Karpas-422 (cell line): ENCODE results near the gene SWT1. TPM values are rescaled to one million over a fixed set of nuclear protein-coding genes. Genes with fewer than 3 reads are reported as not detected.

ENCODE experiments used
- DNase-seq: peaks from one replicate; pipeline ENCODE4 v3.0.0-alpha.2; 2015
- H2AFZ ChIP-seq: fragments of 200-600 bp; sonication (generic); 2 replicates; pipeline ENCODE4 v1.6.1; 2014; ENCODE audit warnings: antibody characterized with exemption, low read length, mixed read lengths
- H3K27ac ChIP-seq: fragments of 200-600 bp; sonication (generic); 2 replicates; pipeline ENCODE4 v1.5.1; 2014; ENCODE audit warnings: mild to moderate bottlenecking, low read length, moderate library complexity
- H3K27me3 ChIP-seq: fragments of 200-600 bp; sonication (generic); 2 replicates; pipeline ENCODE4 v1.6.1; 2014; ENCODE audit warnings: low read length, mixed read lengths
- H3K36me3 ChIP-seq: fragments of 200-600 bp; sonication (generic); 2 replicates; pipeline ENCODE4 v1.6.1; 2014; ENCODE audit warnings: low read length, mixed read lengths; ENCODE audit not compliant: insufficient read depth
- H3K4me1 ChIP-seq: fragments of 200-600 bp; sonication (generic); 2 replicates; pipeline ENCODE4 v1.6.1; 2014; ENCODE audit warnings: mild to moderate bottlenecking, low read length, mixed read lengths
- H3K4me2 ChIP-seq: fragments of 200-600 bp; sonication (generic); 2 replicates; pipeline ENCODE4 v1.6.1; 2014; ENCODE audit warnings: low read length, low read depth, mild to moderate bottlenecking; ENCODE audit not compliant: poor library complexity, severe bottlenecking
- H3K4me3 ChIP-seq: fragments of 200-600 bp; sonication (generic); 2 replicates; pipeline ENCODE4 v1.5.1; 2014; ENCODE audit warnings: mild to moderate bottlenecking, antibody characterized with exemption, low read length, mixed read lengths
- H3K79me2 ChIP-seq: fragments of 200-600 bp; sonication (generic); 2 replicates; pipeline ENCODE4 v1.6.1; 2014; ENCODE audit warnings: mild to moderate bottlenecking, low read length, mixed read lengths
- H3K9ac ChIP-seq: fragments of 200-600 bp; sonication (generic); 2 replicates; pipeline ENCODE4 v1.6.0; 2014; ENCODE audit warnings: low read length
- H3K9me2 ChIP-seq: fragments of 200-600 bp; sonication (generic), shearing (Covaris generic); replicated peaks from 2 replicates; pipeline ENCODE4 v1.6.0; 2014; ENCODE audit warnings: mild to moderate bottlenecking, low read length, moderate library complexity; ENCODE audit not compliant: insufficient read depth
- H3K9me3 ChIP-seq: fragments of 300-700, 200-600 bp; sonication (generic); 2 replicates; pipeline ENCODE4 v1.6.1; 2014; ENCODE audit warnings: low read length, mixed read lengths
- H4K20me1 ChIP-seq: fragments of 200-600 bp; sonication (generic); 2 replicates; pipeline ENCODE4 v1.6.1; 2014; ENCODE audit warnings: mild to moderate bottlenecking, antibody characterized with exemption, low read length, low read depth; ENCODE audit not compliant: insufficient read depth
- total RNA-seq: library from RNA; depleted of rRNA; stranded (reverse); fragments of >200 nt; shearing (Covaris generic); gene quantifications from 2 replicates; pipeline ENCODE4 v1.2.3, GENCODE V29; 2014; ENCODE audit warnings: low replicate concordance

SWT1 gene
- total RNA-seq, 1 experiment from 2014 or later: 1.8 TPM

DNA sequence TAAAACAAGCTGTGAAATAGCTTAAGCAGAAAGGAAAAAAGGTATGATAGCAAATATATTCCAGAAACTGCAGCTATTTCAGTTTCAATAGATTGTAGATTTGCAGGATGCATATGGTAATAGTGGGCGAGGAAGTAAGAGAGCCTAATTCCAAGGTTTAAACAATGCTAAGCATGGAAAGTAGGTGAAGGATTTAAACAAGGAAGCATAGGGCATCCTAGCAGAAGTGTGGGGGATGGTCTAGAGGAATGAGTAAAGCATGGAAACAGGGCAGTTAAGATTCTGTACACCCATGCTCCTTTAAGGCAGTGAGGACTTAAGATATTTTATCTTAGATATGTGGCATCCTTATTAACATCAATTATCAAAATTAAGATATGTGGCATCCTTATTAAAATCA is 157.4 kb downstream of the SWT1 start:
- Histone ChIP-seq H3K4me1 (peaks cover 69% of the 10 kb centered on the region), H3K79me2 (peaks cover 74% of the 10 kb centered on the region), H3K27ac (0 out of 2 replicates have a peak overlapping the region, but pooled peaks have one; percentile 13), H3K36me3 (peaks cover 28% of the 10 kb centered on the region; the same call in 1 of the 2 replicates), H3K27me3 (no peaks in the 10 kb centered on the region), H3K4me2 (peak overlapping the region; percentile 80), H3K9ac (peak overlapping the region; percentile 96), H3K9me2 (no peaks in the 10 kb centered on the region), H3K4me3 (peak overlapping the region; percentile 89), H4K20me1 (peaks cover 48% of the 10 kb centered on the region), H2AFZ (no peak overlapping the region), H3K9me3 (no peaks in the 10 kb centered on the region)
- DNase-seq: no peak

DNA sequence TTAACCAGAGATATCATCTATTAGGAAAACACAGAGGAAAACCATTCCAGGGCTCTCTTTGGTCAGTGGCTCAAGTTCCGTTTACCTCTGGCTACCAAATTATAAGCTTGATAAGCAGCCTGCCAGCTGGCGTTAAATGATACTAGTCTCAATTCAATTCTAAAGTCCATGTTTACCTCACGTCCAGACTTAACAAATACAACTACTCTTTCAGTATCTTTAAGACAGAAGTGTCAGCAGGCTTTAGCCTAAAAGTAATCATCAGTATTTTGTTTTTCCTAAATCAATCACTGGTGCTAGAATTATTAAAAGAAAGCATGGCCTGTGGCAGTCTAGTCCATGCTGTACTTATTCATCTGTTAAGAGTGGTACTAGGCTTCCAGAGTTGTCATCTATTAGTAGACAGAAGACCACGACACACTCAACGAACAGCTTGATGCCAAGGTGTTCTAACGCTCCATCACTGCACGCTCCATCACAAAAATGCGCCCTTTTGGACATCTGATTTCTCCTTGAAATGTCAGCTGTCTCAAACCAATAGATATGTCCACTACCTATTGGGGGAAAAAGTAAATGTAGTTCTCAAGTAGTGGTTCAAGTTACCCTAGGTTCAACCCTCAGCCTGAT is 158.6 kb downstream of the SWT1 start:
- H3K9me2 ChIP-seq: no peaks in the 10 kb centered on the region
- DNase-seq: peak; percentile 58
- H3K4me2 ChIP-seq: peak overlapping the region; percentile 80
- H3K36me3 ChIP-seq: peaks cover 20% of the 10 kb centered on the region; the same call in 1 of the 2 replicates
- H2AFZ ChIP-seq: no peak overlapping the region
- peaks cover 63% of the 10 kb centered on the region for H3K4me1 ChIP-seq
- no peaks in the 10 kb centered on the region for H3K27me3 ChIP-seq
- H3K79me2 ChIP-seq: peaks cover 64% of the 10 kb centered on the region
- no peaks in the 10 kb centered on the region for H3K9me3 ChIP-seq
- H4K20me1 ChIP-seq: peaks cover 48% of the 10 kb centered on the region
- H3K4me3 ChIP-seq: peak overlapping the region; percentile 89
- peak overlapping the region; percentile 68; the same call in 1 of the 2 replicates for H3K27ac ChIP-seq
- peak overlapping the region; percentile 96 for H3K9ac ChIP-seq

DNA sequence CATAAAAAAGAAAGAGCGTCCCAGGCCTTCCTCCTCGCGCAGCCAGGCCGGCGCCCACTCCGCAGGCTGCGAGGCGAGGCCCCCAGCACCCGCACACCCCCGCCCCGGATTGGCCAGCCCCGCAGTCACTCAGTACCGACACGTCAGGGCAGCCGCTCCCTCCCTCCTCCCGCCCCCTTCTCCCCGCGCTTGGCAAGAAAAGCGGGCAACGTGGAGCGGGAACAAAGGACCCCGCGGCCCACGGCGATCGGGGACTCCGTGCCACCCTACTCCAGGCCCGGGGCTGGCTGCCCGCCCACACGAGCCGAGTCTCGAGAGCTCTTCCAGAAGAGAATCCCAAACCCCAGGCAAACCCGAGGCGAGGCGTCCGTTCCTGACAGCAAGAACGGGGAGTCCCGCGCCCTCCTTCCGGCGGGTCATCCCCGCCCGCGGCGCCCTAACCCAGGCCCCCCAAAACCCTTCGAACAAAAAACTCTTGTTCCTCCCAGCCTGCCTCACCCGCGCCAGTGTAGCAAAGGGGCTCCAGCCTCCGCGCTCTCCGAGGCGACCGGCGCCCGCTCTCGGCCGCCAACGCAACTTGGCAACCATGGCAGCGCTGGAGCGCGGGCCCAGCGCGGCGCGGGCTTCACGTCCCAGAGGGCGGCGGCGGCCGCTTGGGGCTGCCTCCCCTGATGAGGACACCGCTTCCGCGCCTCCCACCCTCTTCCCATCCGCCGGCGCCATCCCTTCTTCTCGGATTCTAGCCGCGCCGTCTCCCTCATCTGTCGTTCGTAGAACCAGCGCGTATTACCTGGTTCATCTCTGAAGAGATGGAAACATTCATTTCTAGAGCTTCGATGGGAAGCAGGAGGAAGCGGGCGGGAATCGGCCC is 159.4 kb downstream of the SWT1 start:
- Histone ChIP-seq H3K79me2 (peaks cover 56% of the 10 kb centered on the region), H3K4me1 (peaks cover 55% of the 10 kb centered on the region), H4K20me1 (peaks cover 42% of the 10 kb centered on the region)

DNA sequence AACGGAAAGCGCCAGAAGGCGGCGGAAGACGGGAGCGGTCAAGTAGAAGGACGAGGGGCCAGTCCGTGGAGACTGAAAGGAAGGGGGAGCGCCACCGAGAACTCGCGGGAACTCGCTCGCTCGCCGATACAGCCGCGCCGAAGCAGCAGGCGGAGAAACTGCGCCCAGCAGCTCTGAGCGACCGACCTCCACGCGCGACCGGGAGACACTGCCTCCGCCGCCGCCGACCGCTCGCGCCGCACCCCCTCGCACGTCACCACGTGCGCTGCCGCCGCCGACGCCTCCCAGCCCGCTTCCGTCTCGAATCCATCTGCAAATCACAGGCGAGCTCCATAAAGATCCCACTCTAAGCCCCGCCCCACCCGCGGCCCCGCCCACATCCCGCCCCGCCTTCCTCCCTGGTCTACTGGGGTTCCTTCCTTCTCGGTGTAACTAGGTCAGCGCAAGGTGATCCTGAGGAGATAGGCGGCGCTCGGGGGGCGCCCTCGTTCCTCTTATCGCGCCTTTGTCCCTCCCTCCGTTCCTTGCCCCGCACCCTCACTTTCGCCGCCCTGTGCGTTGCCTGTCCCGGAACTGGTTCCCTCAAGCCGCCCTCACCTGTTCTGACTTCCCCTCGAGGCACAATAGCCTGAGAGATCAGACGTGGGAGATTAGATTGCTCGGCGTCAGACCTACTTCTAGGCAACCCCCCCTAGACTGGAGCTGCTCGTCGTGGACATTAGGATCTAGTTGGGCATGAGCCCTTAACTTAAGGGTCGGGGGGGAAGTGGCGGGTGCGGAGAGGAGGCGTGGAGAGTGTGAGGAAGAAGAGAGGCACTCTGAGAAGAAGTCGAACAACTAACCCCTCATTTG is 160.3 kb downstream of the SWT1 start, which contains the start of gene IVNS1ABP:
IVNS1ABP (minus strand) TSS at position 210 of the 852 bp plus-strand sequence. CDS start 7,750 bp downstream, outside the sequence.
- Histone ChIP-seq H2AFZ (peak within 1 kb of the TSS; percentile 96), H4K20me1 (peaks cover 35% of the 10 kb centered on the region), H3K4me1 (peaks cover 48% of the 10 kb centered on the region), H3K4me3 (peak within 1 kb of the TSS; percentile 89), H3K79me2 (peaks cover 47% of the 10 kb centered on the region), H3K9me3 (no peaks in the 10 kb centered on the region), H3K4me2 (peak within 1 kb of the TSS; percentile 80), H3K9ac (peak within 1 kb of the TSS; percentile 96), H3K27ac (peak within 1 kb of the TSS; percentile 76), H3K36me3 (peaks cover 3% of the 10 kb centered on the region; the same call in 1 of the 2 replicates), H3K9me2 (no peaks in the 10 kb centered on the region), H3K27me3 (no peaks in the 10 kb centered on the region)
- peak; percentile 98 for DNase-seq

More for the DNA sequence above, 159.4 kb downstream of the SWT1 start:
- Histone ChIP-seq H3K27me3 (no peaks in the 10 kb centered on the region), H3K9me2 (no peaks in the 10 kb centered on the region), H3K4me3 (peak overlapping the region; percentile 89), H3K4me2 (peak overlapping the region; percentile 80), H3K9me3 (no peaks in the 10 kb centered on the region), H3K27ac (peak overlapping the region; percentile 68), H3K9ac (peak overlapping the region; percentile 96), H3K36me3 (peaks cover 12% of the 10 kb centered on the region; the same call in 1 of the 2 replicates), H2AFZ (no peak overlapping the region; the same call in 1 of the 2 replicates)
- peak; percentile 94 for DNase-seq

DNA sequence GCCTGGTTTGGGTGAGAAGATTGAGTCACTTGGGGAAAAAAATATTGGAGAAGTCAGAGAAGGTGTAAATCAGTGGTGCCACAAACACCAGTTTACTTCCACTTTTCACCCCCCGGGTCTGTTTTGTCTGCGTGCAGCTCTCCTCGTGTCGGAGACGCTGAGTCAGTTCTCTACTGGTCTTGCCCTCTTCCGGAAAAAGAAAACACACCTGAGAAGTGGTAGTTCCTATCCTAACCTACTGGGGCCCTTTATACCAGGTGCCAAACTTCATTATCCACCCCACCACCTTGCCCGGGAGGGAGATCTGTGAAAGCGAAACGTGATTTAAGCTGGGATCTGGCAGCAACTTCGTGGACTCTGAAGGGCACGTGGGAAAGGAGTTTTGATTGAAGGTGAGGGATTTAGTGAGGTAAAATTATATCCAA is 160.9 kb downstream of the SWT1 start:
- peak overlapping the region; percentile 72 for H3K4me3 ChIP-seq
- H3K27ac ChIP-seq: peak overlapping the region; percentile 76
- no peaks in the 10 kb centered on the region for H3K9me2 ChIP-seq
- H3K79me2 ChIP-seq: peaks cover 41% of the 10 kb centered on the region
- no peaks in the 10 kb centered on the region for H3K9me3 ChIP-seq
- H3K9ac ChIP-seq: peak overlapping the region; percentile 80
- H2AFZ ChIP-seq: peak overlapping the region; percentile 96
- no peaks in the 10 kb centered on the region for H3K27me3 ChIP-seq
- no peaks in the 10 kb centered on the region for H3K36me3 ChIP-seq
- DNase-seq: peak; percentile 74
- peak overlapping the region; percentile 78 for H3K4me2 ChIP-seq
- peaks cover 41% of the 10 kb centered on the region for H3K4me1 ChIP-seq
- peaks cover 28% of the 10 kb centered on the region for H4K20me1 ChIP-seq

DNA sequence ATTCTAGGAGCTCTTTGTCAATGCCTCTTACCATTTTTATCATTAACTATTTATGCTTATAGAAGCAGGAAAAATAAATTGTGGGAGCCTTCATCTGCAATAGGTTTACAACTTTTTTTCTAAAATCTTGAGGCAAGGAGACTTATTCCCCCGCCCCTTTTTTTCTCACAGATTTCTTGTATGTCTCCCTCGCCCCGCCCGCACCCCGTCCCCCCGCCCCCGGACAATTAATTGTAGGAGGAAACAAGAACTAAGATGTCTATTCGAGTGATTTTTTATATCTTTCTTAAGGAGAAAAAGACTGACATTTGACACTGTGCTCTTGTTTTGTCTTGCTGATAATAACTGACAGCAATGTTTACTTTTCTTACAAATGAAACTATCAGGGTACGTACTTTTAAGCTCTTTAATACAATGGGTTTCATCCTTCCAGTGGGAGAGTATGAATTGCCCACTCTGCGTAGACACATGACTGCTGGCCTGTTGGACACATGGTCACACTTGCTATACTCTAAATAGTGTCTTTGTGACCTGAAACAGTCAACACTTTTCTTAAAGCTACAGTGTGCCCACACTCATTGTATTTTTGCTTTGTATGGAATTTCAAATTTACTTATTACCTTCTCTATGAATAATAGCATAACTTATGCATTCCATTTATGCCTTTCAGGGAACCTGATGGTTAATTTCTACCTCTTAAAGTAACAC is 161.6 kb downstream of the SWT1 start:
- Histone ChIP-seq H3K4me2 (peak overlapping the region; percentile 78), H3K36me3 (no peaks in the 10 kb centered on the region), H3K9ac (no peak overlapping the region), H3K4me1 (peaks cover 34% of the 10 kb centered on the region), H3K9me3 (no peaks in the 10 kb centered on the region), H3K79me2 (peaks cover 34% of the 10 kb centered on the region), H2AFZ (0 out of 2 replicates have a peak overlapping the region, but pooled peaks have one; percentile 96), H3K27ac (no peak overlapping the region), H4K20me1 (peaks cover 22% of the 10 kb centered on the region), H3K9me2 (no peaks in the 10 kb centered on the region), H3K4me3 (peak overlapping the region; percentile 72), H3K27me3 (no peaks in the 10 kb centered on the region)
- DNase-seq: no peak

DNA sequence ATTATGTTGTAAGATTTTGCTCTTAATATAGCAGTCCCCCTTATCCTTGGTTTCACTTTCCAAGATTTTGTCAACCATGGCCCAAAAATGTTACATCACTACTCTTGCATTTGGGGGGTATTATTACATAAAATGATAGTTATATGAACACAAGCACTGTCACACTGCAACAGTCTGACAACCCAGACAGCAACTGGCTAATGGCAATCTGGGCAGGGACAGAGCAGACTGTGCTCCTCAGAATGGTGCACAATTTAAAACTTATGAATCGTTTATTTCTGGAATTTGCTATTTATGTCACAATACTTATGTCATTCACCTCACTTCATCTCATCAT is 162.1 kb downstream of the SWT1 start:
- no peak overlapping the region for H3K4me2 ChIP-seq
- no peaks in the 10 kb centered on the region for H3K27me3 ChIP-seq
- H3K4me1 ChIP-seq: peaks cover 29% of the 10 kb centered on the region
- H3K36me3 ChIP-seq: no peaks in the 10 kb centered on the region
- H3K9me2 ChIP-seq: no peaks in the 10 kb centered on the region
- H3K9me3 ChIP-seq: no peaks in the 10 kb centered on the region
- H3K9ac ChIP-seq: no peak overlapping the region
- H3K27ac ChIP-seq: no peak overlapping the region
- peaks cover 19% of the 10 kb centered on the region for H4K20me1 ChIP-seq
- H3K79me2 ChIP-seq: peaks cover 29% of the 10 kb centered on the region
- DNase-seq: no peak
- no peak overlapping the region for H2AFZ ChIP-seq
- H3K4me3 ChIP-seq: no peak overlapping the region
